IPS-NIHi11 (cell line): ENCODE results near the gene MYH6.
"Not testable (repeated sequence)": the region's sequence is repeated elsewhere in the genome, so short reads cannot be mapped to it uniquely, and the experiment has no call there.

Experiments used
- DNase-seq: peaks from one replicate; pipeline ENCODE4 v3.0.0; 2012; ENCODE audit warnings: mixed read lengths, low spot score

The MYH6 gene

GRCh38 chr14:23414254-23414653 is 6.2 kb upstream of the MYH6 start:
- DNase-seq: no peak

- DNase-seq: no peak
Measured at GRCh38 chr14:23413681-23414080, 5.6 kb upstream of the MYH6 start.

GRCh38 chr14:23411563-23412525 is 3.8 kb upstream of the MYH6 start:
- no peak for DNase-seq

GRCh38 chr14:23409966-23410635 is 2.0 kb upstream of the MYH6 start:
- DNase-seq: no peak

GRCh38 chr14:23409475-23409874 is 1.4 kb upstream of the MYH6 start:
- DNase-seq: no peak

- DNase-seq: no peak
Measured at GRCh38 chr14:23408307-23408630, 196 bp upstream of the MYH6 start.

- no peak for DNase-seq
Measured at GRCh38 chr14:23406725-23407355, 1.2 kb downstream of the MYH6 start.

- no peak for DNase-seq
Measured at GRCh38 chr14:23406244-23406643, 1.8 kb downstream of the MYH6 start.

- no peak for DNase-seq
Measured at GRCh38 chr14:23405516-23406025, 2.5 kb downstream of the MYH6 start.

GRCh38 chr14:23405096-23405495 is 3.0 kb downstream of the MYH6 start:
- DNase-seq: no peak

- no peak for DNase-seq
Measured at GRCh38 chr14:23404331-23404900, 3.7 kb downstream of the MYH6 start.

GRCh38 chr14:23403908-23404307 is 4.2 kb downstream of the MYH6 start:
- DNase-seq: no peak

- no peak for DNase-seq
Measured at GRCh38 chr14:23403139-23403438, 5.0 kb downstream of the MYH6 start.

GRCh38 chr14:23402296-23403138 is 5.6 kb downstream of the MYH6 start:
- peak; percentile 43 for DNase-seq

- no peak for DNase-seq
Measured at GRCh38 chr14:23401291-23401690, 6.8 kb downstream of the MYH6 start.

- not testable (repeated sequence) for DNase-seq
Measured at GRCh38 chr14:23400496-23401149, 7.5 kb downstream of the MYH6 start.

- DNase-seq: no peak
Measured at GRCh38 chr14:23399591-23399990, 8.5 kb downstream of the MYH6 start.

- DNase-seq: no peak
Measured at GRCh38 chr14:23399136-23399535, 8.9 kb downstream of the MYH6 start.

- no peak for DNase-seq
Measured at GRCh38 chr14:23398348-23398747, 9.7 kb downstream of the MYH6 start.

GRCh38 chr14:23396781-23397407 is 11.2 kb downstream of the MYH6 start:
- no peak for DNase-seq

- no peak for DNase-seq
Measured at GRCh38 chr14:23396126-23396525, 11.9 kb downstream of the MYH6 start.
